Measurements from ENCODE around the gene LRP1B.

- TF ChIP-seq ARNTL (CRISPR knock-in tag; IDR thresholded peaks at IDR 0.05; ENCODE audit: borderline replicate concordance, low read depth) (no peak), SNAI2 (CRISPR knock-in tag; IDR thresholded peaks at IDR 0.05) (no peak), TCF4 (CRISPR knock-in tag; IDR thresholded peaks at IDR 0.05; ENCODE audit: borderline replicate concordance) (no peak), ZNF565 (CRISPR knock-in tag; conservative IDR thresholded peaks at IDR 0.05; ENCODE audit: low read depth) (no peak), RARB (CRISPR knock-in tag; IDR thresholded peaks at IDR 0.05) (no peak), GLIS3 (CRISPR knock-in tag; IDR thresholded peaks at IDR 0.05) (no peak), ZNF8 (CRISPR knock-in tag; IDR thresholded peaks at IDR 0.05) (no peak), ZFP3 (CRISPR knock-in tag; IDR thresholded peaks at IDR 0.05) (no peak), PPARA (CRISPR knock-in tag; IDR thresholded peaks at IDR 0.05; ENCODE audit: borderline replicate concordance) (no peak)
- TF ChIP-seq, protein P1, sequence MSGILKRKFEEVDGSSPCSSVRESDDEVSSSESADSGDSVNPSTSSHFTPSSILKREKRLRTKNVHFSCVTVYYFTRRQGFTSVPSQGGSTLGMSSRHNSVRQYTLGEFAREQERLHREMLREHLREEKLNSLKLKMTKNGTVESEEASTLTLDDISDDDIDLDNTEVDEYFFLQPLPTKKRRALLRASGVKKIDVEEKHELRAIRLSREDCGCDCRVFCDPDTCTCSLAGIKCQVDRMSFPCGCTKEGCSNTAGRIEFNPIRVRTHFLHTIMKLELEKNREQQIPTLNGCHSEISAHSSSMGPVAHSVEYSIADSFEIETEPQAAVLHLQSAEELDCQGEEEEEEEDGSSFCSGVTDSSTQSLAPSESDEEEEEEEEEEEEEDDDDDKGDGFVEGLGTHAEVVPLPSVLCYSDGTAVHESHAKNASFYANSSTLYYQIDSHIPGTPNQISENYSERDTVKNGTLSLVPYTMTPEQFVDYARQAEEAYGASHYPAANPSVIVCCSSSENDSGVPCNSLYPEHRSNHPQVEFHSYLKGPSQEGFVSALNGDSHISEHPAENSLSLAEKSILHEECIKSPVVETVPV (CRISPR knock-in tag; IDR thresholded peaks at IDR 0.05), result no peak
- TF ChIP-seq, protein P2, sequence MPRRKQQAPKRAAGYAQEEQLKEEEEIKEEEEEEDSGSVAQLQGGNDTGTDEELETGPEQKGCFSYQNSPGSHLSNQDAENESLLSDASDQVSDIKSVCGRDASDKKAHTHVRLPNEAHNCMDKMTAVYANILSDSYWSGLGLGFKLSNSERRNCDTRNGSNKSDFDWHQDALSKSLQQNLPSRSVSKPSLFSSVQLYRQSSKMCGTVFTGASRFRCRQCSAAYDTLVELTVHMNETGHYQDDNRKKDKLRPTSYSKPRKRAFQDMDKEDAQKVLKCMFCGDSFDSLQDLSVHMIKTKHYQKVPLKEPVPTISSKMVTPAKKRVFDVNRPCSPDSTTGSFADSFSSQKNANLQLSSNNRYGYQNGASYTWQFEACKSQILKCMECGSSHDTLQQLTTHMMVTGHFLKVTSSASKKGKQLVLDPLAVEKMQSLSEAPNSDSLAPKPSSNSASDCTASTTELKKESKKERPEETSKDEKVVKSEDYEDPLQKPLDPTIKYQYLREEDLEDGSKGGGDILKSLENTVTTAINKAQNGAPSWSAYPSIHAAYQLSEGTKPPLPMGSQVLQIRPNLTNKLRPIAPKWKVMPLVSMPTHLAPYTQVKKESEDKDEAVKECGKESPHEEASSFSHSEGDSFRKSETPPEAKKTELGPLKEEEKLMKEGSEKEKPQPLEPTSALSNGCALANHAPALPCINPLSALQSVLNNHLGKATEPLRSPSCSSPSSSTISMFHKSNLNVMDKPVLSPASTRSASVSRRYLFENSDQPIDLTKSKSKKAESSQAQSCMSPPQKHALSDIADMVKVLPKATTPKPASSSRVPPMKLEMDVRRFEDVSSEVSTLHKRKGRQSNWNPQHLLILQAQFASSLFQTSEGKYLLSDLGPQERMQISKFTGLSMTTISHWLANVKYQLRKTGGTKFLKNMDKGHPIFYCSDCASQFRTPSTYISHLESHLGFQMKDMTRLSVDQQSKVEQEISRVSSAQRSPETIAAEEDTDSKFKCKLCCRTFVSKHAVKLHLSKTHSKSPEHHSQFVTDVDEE (CRISPR knock-in tag; IDR thresholded peaks at IDR 0.05), result no peak
- TF ChIP-seq, protein P3, sequence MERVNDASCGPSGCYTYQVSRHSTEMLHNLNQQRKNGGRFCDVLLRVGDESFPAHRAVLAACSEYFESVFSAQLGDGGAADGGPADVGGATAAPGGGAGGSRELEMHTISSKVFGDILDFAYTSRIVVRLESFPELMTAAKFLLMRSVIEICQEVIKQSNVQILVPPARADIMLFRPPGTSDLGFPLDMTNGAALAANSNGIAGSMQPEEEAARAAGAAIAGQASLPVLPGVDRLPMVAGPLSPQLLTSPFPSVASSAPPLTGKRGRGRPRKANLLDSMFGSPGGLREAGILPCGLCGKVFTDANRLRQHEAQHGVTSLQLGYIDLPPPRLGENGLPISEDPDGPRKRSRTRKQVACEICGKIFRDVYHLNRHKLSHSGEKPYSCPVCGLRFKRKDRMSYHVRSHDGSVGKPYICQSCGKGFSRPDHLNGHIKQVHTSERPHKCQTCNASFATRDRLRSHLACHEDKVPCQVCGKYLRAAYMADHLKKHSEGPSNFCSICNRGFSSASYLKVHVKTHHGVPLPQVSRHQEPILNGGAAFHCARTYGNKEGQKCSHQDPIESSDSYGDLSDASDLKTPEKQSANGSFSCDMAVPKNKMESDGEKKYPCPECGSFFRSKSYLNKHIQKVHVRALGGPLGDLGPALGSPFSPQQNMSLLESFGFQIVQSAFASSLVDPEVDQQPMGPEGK (CRISPR knock-in tag; IDR thresholded peaks at IDR 0.05; ENCODE audit: borderline replicate concordance), result no peak
Observed at GRCh38 chr2:140363131-140363530, 1767.7 kb downstream of the LRP1B start.

Data from SK-N-SH treated with all-trans-retinoic acid at 6 μM for 48 hours (cell line).